Fibroblast of lung (primary cell): ENCODE data around the gene C1orf210. TPM values are rescaled to one million over a fixed set of nuclear protein-coding genes. Genes with fewer than 3 reads are reported as not detected.

ENCODE experiments used
- DNase-seq, 2 donors: peaks; one replicate each; pipeline versions ENCODE4 v3.0.0 to v3.0.0-alpha.2; 2010; ENCODE audit warnings: low read depth in 2 of 2
- H2AFZ ChIP-seq: 2 replicates; pipeline ENCODE4 v1.5.1; 2012; ENCODE audit warnings: low read length, control low read depth, inconsistent platforms
- H3K27ac ChIP-seq: 2 replicates; pipeline ENCODE4 v1.5.1; 2011; ENCODE audit warnings: low read length, control low read depth; ENCODE audit not compliant: insufficient read depth
- H3K27me3 ChIP-seq: 2 replicates; pipeline ENCODE4 v1.5.1; 2011; ENCODE audit warnings: mild to moderate bottlenecking, low read length; ENCODE audit not compliant: control insufficient read depth, insufficient read depth
- H3K36me3 ChIP-seq: 2 replicates; pipeline ENCODE4 v1.5.1; 2011; ENCODE audit warnings: low read length; ENCODE audit not compliant: control insufficient read depth, insufficient read depth
- H3K4me1 ChIP-seq: 2 replicates; pipeline ENCODE4 v1.5.1; 2011; ENCODE audit warnings: low read length; ENCODE audit not compliant: control insufficient read depth, insufficient read depth; ENCODE audit errors: extremely low read depth
- H3K4me2 ChIP-seq: 2 replicates; pipeline ENCODE4 v1.5.1; 2011; ENCODE audit warnings: low read length, control low read depth; ENCODE audit not compliant: insufficient read depth; ENCODE audit errors: extremely low read depth
- H3K4me3 ChIP-seq, 4 experiments: fragments of 200-600 bp in 1 of 4; sonication (generic) in 1 of 4; replicated peaks in 1 of 4; 2 replicates each; pipeline ENCODE4 v1.5.1; 2011 to 2016; ENCODE audit warnings: low read length in 4 of 4, low read depth in 3 of 4, mild to moderate bottlenecking in 3 of 4, control low read depth in 2 of 4, inconsistent platforms in 1 of 4, mixed read lengths in 1 of 4; ENCODE audit not compliant: insufficient read depth in 1 of 4; ENCODE audit errors: control extremely low read depth in 1 of 4
- H3K79me2 ChIP-seq: 2 replicates; pipeline ENCODE4 v1.5.1; 2012; ENCODE audit warnings: mild to moderate bottlenecking, low read length, inconsistent platforms; ENCODE audit not compliant: control insufficient read depth, insufficient read depth
- H3K9ac ChIP-seq: 2 replicates; pipeline ENCODE4 v1.5.1; 2011; ENCODE audit warnings: mild to moderate bottlenecking, low read length, control low read depth; ENCODE audit not compliant: insufficient read depth
- H3K9me3 ChIP-seq: 2 replicates; pipeline ENCODE4 v1.5.1; 2012; ENCODE audit warnings: low read depth, low read length; ENCODE audit not compliant: control insufficient read depth, insufficient read depth
- H4K20me1 ChIP-seq: 2 replicates; pipeline ENCODE4 v1.5.1; 2011; ENCODE audit warnings: low read length; ENCODE audit not compliant: control insufficient read depth, insufficient read depth; ENCODE audit errors: extremely low read depth
- EZH2 ChIP-seq: IDR thresholded peaks from 2 replicates; pipeline ENCODE4 v1.5.1; 2012; ENCODE audit warnings: low read length, control low read depth, mild to moderate bottlenecking; ENCODE audit errors: missing control alignments
- polyA plus RNA-seq, 2 donors: library from polyadenylated mRNA; depleted of rRNA in 1 of 2; stranded (reverse) in 1 of 2; unstranded in 1 of 2; fragments of >200 nt; gene quantifications; 2 replicates each; pipeline ENCODE4 v1.2.1, GENCODE V29; 2011 to 2012; ENCODE audit warnings: missing spikeins in 1 of 2
- total RNA-seq: library from RNA; depleted of rRNA; stranded (reverse); fragments of >200 nt; gene quantifications from 2 replicates; pipeline ENCODE4 v1.2.1, GENCODE V29; 2014
- TF ChIP-seq, protein P1 (sequence below), 2 donors: IDR thresholded peaks in 1 of 2; conservative IDR thresholded peaks in 1 of 2; 1 replicate in 1 of 2; 2 replicates in 1 of 2; pipeline ENCODE4 v1.5.1; 2011 to 2012; ENCODE audit warnings: low read length in 2 of 2, control low read depth in 1 of 2, inconsistent platforms in 1 of 2, low read depth in 1 of 2, mild to moderate bottlenecking in 1 of 2

The C1orf210 gene
- total and polyA plus RNA-seq, 2 donors (not counting 1 experiment from before 2014, with no cell fraction given) = not detected

DNA sequence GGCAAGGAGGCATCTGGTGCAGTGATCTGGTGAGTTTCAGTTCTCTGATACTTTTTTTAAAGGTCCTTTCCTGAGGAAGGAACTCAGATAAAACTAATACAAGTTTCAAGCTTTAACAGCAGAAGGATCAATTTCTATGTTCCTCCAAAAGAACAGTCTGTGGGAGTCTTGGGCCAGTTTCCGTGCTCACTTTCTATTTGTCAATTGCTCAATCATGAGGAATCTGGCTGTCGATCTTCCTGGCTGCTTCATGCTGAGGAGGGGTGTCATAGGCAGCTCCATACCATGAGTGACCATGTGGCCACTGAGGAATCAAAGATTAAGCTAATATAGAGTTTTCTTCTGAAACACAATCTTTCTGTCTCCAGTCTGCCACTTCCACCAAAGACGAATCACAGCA is 27.0 kb downstream of the C1orf210 start:
- Histone ChIP-seq H3K4me2 (no peak overlapping the region), H4K20me1 (no peaks in the 10 kb centered on the region), H3K27ac (no peak overlapping the region), H3K79me2 (no peaks in the 10 kb centered on the region), H3K27me3 (peaks cover 9% of the 10 kb centered on the region), H3K9me3 (no peaks in the 10 kb centered on the region), H3K9ac (no peak overlapping the region), H3K4me1 (no peaks in the 10 kb centered on the region), H3K36me3 (no peaks in the 10 kb centered on the region), H2AFZ (no peak overlapping the region), H3K4me3 (no peak overlapping the region)
- TF ChIP-seq, protein P1, sequence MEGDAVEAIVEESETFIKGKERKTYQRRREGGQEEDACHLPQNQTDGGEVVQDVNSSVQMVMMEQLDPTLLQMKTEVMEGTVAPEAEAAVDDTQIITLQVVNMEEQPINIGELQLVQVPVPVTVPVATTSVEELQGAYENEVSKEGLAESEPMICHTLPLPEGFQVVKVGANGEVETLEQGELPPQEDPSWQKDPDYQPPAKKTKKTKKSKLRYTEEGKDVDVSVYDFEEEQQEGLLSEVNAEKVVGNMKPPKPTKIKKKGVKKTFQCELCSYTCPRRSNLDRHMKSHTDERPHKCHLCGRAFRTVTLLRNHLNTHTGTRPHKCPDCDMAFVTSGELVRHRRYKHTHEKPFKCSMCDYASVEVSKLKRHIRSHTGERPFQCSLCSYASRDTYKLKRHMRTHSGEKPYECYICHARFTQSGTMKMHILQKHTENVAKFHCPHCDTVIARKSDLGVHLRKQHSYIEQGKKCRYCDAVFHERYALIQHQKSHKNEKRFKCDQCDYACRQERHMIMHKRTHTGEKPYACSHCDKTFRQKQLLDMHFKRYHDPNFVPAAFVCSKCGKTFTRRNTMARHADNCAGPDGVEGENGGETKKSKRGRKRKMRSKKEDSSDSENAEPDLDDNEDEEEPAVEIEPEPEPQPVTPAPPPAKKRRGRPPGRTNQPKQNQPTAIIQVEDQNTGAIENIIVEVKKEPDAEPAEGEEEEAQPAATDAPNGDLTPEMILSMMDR (conservative IDR thresholded peaks at IDR 0.05 in 1 of 2, IDR thresholded peaks at IDR 0.05 in 1 of 2; ENCODE audit: low read depth in 1 of 2, low read length in 2 of 2) = no peak
- TF ChIP-seq EZH2 = no peak
- DNase-seq = no peak

DNA sequence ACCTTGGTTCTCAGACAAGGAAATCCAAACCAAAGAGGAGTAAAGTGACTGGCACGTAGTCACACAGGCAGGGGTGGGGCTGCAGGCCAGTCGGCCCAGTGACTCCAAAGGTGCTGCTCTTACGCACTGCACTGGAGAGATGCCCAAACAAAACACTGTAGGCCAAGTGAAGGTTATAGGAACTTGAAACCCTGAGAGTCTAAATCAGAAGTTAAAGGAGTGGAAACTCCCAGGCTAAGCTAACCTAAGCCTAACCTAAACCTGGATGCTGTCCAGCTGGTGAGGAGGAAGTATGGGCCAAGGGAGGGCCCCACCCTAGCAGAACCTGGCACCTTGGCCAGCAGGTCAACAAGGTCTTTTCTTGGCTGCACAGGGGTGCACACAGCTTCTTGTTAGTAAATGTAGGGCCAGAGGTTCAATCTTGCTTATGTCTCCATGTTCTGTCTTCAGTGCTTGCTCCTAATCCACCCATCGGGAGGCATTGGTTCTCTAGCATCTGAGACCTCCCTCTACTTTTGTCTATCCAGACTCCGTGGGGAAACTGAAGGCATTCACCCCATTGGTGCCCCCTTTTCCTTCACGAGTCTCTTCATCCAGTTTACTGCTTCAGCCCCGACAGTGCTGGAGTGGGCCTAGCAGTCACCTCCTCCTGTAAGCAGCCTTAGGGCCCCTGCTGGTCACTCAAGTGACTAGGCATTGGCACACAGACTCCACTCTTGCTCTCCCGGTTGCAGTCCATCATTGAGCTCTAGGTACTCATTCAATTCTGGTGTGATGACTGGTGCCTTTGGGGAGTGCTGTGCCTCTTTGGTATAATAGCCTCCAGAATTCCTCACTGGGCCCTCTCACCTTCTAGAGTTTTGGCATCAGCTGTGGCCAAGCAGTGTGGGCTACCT is 28.5 kb downstream of the C1orf210 start:
- Histone ChIP-seq H3K9ac (no peak overlapping the region), H2AFZ (no peak overlapping the region), H3K27ac (no peak overlapping the region), H3K4me3 (no peak overlapping the region), H3K9me3 (no peaks in the 10 kb centered on the region), H4K20me1 (no peaks in the 10 kb centered on the region), H3K4me1 (no peaks in the 10 kb centered on the region), H3K27me3 (peaks cover 13% of the 10 kb centered on the region), H3K79me2 (no peaks in the 10 kb centered on the region), H3K36me3 (no peaks in the 10 kb centered on the region), H3K4me2 (no peak overlapping the region)
- TF ChIP-seq, protein P1 (conservative IDR thresholded peaks at IDR 0.05 in 1 of 2, IDR thresholded peaks at IDR 0.05 in 1 of 2; ENCODE audit: low read depth in 1 of 2, low read length in 2 of 2) = no peak
- TF ChIP-seq EZH2 = no peak
- DNase-seq = no peak

DNA sequence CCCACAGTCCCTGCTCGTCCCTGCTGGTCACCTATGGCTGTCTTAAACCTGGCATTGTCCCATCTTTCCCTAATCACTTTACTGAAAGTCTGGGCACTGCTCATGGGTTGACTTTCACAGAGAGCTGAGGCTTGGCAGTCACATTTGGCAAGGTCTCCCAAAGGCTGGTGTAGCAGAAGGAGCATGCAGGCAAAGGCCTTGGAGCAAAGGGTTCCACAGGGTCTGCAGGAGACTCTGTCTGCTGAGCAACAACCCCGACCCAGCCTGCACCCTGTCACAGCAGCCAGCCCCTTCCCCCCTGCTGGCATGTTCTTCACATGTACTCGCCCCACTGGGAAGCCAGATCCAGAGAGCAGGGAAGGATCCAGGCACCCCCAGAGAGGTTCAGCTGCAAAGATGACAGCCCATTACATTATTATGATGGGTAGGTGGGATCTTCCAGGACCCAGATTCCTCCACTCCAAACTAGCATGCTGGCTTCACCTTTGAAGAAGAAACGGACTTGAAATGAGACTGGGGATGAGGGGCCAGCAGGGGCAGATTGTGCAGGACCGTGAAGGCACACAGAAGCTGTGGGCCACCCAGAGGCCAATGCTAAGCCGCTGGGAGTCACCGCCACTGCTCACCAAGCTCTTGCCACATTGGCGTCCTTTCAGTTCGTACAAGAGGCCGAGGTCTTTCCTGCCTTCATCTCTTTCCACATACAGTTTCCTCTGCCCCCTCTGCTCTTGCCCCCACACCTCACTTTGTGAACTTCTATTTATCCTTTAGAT is 29.8 kb downstream of the C1orf210 start:
- Histone ChIP-seq H3K36me3 (no peaks in the 10 kb centered on the region), H3K79me2 (no peaks in the 10 kb centered on the region), H3K4me2 (no peak overlapping the region), H3K27ac (no peak overlapping the region), H3K9me3 (no peaks in the 10 kb centered on the region), H3K27me3 (peaks cover 13% of the 10 kb centered on the region), H4K20me1 (no peaks in the 10 kb centered on the region), H3K9ac (no peak overlapping the region), H3K4me3 (no peak overlapping the region), H3K4me1 (no peaks in the 10 kb centered on the region), H2AFZ (no peak overlapping the region)
- DNase-seq = no peak
- TF ChIP-seq EZH2 = no peak
- TF ChIP-seq, protein P1 (conservative IDR thresholded peaks at IDR 0.05 in 1 of 2, IDR thresholded peaks at IDR 0.05 in 1 of 2; ENCODE audit: low read depth in 1 of 2, low read length in 2 of 2) = no peak
